NCI-H1694 treated with DMSO at 0.1 percent for 48 hours (cell line): Measurements from ENCODE around the gene GRID2.
"Not testable (repeated sequence)": the region's sequence is repeated elsewhere in the genome, so short reads cannot be mapped to it uniquely, and the experiment has no call there.

Source experiments
- DNase-seq: peaks from one replicate; lab custom pipeline; 2025; lab: John Stamatoyannopoulos, UW

The GRID2 gene

DNA sequence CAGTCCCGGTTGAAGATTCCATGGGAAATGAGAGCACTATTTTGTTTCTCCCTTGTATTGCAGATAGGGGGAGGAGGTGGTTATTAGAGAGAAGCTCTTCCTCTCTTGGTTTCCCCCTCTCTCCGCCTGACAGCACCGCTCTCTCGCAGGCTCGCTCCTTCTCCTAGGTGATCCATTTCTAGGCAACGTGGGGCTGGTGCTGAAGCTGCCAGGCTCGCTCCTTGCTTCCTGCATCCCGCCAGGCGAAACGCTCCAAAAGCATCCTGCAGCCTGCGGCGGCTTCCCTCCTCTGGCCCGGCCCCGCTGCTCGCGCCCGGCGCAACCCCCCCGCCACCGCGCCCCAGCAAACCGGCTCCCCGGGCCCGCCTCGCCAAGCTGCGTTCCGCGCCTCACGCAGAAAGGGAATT, at the start of gene GRID2:
Gene GRID2, plus strand, starts transcription at position 346 of the 407 bp plus-strand sequence.
- DNase-seq, result peak; percentile 46

DNA sequence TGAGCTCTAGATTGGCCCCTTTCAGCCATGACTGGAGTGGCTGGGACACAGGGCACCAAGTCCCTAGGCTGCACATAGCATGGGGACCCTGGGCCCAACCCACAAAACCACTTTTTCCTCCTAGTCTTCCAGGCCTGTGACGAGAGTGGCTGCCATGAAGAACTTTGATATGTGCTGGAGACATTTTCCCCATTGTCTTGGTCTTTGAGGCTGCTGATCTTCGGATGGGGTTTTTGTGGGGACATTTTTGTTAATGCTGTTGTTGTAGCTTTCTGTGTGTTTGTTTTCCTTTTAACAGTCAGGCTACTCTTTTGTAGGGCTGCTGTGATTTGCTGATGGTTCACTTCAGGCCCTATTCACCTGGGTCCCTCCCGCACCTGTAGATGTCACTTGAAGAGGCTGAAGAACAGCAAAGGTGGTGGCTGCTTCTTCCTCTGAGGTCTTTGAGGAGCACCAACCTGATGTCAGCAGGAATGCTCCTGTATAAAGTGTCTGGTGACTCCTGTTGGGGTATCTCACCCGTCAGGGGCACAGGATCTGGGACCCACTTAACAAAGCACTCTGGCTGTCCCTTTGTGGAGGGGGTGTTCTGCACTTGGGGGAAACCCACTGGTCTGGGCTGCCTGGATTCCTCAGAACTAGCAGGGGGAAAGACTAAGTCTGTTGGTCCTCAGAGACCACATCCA, 49.6 kb upstream of the GRID2 start:
- no peak for DNase-seq

DNA sequence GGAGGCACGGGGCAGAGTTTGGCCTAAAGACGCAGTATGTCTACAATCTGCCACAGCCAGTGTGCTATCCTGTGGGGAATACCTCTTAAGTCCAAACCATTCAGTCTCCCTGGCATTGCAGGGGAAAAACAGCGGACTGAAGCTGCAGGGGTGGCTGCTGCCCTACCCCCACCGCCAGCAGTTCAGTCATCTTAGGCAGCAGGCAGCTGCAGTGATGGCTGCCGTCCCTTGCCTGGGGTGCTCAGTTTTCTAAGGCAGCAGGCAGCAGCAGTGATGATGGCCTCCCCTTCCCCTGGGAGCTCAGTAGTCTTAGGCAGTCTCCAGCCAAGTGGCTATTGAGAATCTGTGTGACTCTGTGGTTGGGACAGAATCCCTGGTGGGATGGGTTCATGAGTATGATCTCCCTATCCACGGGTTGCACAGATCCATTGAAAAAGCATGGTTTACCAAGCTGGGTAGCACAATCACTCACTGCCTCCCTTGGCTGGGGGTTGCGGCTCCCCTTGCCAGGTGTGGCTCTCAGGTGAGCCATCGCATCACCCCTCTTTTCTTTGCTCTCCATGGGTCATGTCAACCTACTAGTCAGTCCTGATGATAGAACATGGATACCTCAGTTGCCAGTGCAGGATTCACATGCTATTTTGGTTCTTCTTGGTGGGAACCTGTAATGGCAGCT, 48.9 kb upstream of the GRID2 start:
- DNase-seq, result no peak

DNA sequence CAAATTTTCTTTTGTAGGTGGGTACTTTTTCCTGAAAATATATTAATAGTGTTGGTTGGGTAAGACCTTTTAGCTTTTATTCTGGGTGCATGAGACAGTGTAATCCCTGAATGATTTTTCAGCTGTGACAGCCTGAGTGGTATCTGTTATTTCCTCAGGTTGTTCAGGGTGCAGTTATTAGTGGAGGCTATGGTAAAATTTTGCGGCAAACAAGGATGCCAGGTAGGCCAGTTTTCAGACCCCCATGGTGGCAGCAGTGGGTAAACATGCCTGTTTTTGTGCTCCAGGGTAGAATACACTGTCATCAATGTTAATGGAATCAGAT, 47.9 kb upstream of the GRID2 start:
- no peak for DNase-seq

DNA sequence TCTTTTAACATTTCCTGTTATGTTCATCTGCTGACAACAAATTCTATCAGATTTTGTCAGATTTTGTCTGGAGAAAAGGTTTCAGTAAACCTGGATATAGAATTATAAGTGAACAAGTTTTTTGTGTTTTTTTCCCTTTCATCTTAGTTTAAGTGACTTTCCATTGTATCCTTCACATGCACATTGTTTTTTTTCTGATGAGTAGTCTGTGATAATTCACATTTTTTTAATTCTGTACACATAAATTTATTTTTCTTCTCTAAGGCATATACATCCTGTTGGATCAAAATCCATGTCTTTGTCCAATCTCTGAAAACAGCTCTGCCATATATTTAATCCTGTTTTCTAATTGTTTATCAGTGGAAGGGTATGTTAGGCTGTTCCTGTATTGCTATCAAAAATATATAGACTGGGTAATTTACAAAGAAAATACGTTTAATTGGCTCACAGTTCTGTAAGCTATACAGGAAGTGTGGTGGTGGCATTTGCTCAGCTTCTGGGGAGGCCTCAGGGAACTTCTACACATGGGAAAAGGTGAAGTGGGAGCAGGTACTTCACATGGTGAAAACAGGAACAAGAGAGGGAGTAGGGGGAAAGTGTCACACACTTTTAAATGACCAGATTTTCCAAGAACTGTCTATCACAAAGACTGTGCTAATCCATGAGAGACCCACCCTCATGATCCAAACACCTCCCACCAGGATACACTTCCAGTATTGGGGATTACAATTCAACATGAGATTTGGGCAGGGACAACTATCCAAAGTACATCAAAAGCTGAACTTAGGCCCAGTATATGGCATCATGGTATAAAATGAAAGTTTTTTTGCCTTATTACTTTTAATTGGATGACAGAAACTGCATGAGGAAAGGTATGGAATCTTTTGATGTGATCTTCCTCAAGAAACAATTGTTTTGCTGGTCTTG, 45.6 kb upstream of the GRID2 start:
- DNase-seq, result no peak

DNA sequence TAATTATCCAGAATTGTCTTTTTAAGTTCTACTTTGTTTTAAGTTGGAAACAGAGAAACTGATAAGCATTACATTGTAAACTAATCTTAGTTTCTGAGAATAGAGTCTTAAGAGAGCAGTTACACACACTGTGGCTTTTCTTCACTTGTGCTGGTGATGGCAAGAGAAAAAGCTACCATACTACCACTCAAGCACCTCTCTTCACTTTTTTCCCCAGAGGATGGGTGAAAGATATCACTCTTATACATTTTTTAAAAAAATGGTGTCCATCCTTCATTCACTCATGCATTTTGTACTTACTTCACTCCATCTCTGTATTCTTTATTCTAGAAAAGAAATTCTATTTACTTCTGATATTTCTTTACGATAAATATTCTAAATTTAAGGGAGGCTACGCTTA, 42.5 kb upstream of the GRID2 start:
- DNase-seq, result no peak

DNA sequence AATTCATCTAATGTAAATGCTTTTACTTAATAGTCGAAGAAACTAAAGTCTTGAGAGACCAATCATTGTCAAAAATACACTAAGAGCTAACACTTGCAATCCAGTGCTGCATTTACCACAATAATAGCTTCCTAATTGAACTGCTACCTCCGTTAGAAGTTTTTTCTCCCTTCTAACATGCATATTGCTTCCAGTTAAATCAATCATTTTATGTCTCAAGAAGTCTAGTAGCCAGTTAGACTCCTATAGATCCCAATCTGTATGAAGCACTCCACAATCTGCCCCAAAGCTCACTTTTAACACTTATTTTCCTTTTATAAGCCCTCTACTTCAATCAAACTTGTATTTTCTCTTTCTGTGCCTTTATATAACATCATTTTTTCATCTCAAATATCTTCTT, 41.4 kb upstream of the GRID2 start:
- no peak for DNase-seq

DNA sequence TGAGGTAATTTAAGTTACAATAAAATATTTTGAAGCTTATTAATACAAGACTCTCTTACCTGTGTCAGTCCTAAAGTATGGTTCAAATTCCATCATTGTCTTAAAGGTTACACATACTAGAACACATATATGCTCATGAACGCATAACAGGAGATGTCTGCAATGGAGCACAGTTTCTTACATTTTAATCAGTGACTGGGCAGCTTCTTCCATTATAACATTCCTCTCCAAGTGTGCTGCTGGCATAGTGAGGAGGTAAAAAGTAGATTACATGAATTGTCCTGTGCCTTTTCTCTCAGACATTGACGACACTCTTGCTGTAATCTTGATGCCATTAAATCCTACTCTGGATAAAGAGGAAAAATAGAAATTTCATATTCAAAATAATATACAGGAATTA, 40.8 kb upstream of the GRID2 start:
- DNase-seq, result no peak

DNA sequence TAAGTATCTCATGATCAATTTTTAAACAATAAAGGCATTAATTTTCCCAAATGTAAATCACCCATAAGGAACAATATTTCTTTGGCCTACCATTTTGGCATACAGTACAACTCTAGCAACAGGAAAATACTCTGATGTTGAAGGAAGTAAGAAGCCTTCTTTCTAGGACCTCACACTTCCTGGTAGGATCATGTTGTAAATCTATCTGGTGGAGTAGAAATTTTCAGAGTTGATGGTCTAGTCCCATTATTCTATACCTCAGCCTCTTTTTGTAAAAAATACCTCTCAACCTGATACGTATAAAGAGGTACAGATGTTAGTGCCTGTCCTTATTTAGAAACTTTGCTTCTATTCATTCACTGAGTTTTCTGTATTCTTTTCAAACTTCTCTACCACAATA, 40.2 kb upstream of the GRID2 start:
- no peak for DNase-seq

DNA sequence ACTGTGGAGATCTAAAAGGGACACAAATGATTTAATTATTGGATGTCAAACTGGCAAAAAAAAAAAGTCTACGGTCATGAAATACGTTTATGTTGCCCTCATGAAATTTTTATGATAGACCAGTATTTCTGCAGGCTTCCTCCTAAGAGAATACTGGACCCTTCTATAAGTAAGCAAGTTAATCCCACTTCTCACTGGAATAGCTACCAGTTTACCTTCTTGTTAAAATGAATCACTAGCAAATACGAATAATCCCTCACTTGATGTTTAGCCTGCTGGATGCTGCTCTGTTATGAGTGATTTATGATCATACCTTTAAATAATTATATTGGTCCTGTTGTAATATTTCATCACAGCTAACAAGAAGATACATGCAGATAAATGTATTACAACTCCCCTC, 39.6 kb upstream of the GRID2 start:
- DNase-seq, result no peak

DNA sequence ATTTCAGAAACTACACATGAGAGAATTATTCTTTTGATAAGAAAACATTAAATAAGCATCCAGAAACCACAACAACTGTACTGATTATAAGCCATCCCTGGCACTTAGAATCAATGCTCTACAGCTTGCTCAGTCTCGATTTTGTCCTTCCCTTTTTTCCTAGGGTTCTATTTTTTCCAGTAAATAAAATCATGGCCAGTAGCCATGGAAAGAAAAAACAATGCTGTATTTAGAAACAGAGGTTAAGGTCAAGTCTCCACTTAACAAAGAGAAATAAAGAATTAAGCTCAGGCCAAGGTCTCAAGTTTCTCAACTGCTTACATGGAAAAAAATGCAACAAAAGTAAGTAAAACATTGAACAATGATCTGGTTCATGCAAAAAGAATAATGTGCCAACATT, 38.7 kb upstream of the GRID2 start:
- no peak for DNase-seq

DNA sequence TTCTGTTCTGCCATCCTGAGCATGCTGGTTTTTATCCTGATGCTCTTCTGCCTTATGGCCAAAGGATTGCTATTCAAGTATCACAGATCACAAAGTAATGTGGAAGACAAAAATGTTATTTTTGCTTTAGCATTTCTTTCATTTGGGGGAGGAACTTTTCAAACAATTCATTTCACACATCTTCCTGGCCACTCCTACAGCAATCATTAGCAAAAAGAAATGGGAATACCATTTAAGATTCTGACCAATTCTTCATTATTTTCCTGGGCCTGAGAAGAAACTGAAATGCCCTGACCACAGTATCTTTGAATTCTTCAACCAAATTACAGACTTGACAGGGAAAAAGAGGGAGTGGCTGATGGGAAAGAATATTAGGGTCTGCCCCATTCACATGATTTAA, 38.0 kb upstream of the GRID2 start:
- DNase-seq, result no peak

DNA sequence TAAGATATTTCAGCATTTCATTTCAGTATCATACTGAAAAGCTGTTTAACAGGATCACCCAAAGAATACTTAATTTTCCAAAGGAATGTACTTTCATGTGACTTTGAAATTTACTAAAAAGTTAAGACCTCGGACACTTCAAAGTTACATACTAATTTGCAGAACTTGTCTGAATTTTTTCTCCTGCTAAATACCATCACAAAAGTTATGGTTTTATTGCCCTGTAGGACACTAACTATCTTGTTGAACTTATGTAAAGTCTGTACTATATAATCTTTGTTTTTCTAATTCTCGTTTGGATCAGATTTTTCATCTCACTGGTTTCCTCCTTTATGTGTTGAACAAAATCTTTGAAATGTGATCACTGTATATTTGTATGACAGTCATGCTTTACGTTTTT, 37.2 kb upstream of the GRID2 start:
- no peak for DNase-seq

DNA sequence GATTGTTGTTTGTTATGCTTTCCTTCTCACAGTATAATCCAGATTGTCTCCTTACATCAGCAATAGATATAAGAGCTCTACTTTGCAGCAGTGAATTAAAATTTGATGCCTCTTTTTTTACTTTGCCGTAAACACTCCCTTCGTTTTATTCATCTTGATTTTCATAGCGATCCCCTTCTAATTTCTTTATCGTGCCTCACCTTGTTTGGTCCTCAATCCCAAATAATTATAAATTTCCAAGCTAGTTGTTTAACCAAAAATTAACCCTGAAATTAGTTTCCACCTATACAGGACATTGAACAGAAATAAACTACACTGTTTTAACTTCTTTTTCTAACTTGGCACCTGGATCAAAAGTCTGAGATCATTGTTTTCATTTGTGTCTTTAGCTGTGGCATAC, 35.1 kb upstream of the GRID2 start:
- no peak for DNase-seq

DNA sequence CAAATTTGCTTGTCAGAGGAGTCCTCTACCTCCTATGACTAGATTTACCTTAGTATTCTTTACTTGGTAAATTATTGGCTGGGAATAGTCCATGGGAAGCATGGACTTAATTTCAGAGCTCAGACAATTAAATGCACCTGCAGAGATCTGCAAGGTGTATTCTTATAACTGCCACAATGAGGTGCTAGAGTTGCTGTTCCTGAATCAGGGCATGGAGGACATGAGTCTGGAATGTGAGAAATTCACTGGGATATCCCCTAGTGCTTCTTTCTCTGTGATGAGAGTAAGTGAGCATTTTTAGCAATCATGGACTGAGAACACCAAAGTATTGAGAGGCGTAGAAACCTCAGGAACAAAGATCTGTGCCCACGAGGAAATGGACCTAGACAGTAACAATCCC, 32.9 kb upstream of the GRID2 start:
- no peak for DNase-seq

DNA sequence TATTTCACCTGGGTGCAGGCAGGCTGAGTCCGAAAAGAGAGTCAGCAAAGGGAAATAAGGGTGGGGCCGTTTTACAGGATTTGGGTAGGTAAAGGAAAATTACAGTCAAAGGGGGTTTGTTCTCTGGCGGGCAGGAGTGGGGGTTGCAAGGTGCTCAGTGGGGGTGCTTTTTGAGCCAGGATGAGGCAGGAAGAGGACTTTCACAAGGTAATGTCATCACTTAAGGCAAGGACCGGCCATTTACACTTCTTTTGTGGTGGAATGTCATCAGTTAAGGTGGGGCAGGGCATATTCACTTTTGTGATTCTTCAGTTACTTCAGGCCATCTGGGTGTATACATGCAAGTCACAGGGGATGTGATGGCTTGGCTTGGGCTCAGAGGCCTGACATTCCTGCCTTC, 32.2 kb upstream of the GRID2 start:
- DNase-seq, result not testable (repeated sequence)

DNA sequence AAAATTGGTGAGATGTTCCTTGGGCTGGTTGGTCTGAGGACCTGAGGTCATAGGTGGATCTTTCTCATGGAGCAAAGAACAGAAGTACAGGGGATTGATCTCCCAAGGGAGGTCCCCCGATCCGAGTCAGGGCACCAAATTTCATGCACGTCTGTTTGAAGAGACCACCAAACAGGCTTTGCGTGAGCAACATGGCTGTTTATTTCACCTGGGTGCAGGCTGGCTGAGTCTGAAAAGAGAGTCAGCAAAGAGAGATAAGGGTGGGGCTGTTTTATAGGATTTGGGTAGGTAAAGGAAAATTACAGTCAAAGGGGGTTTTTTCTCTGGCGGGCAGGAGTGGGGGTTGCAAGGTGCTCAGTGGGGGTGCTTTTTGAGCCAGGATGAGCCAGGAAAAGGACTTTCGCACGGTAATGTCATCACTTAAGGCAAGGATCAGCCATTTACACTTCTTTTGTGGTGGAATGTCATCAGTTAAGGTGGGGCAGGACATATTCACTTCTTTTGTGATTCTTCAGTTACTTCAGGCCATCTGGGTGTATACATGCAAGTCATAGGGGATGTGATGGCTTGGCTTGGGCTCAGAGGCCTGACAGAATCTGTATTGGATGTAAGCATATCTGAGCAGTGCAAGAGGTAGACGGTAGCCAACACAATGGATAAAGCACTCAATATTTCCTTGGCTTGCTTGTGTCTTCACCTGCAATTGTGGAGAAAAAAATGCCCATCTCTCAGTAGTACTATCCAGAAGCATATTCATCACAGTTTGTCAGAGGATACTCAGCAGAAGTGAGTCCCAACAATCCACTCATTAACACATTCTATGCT, 26.5 kb upstream of the GRID2 start:
- not testable (repeated sequence) for DNase-seq

DNA sequence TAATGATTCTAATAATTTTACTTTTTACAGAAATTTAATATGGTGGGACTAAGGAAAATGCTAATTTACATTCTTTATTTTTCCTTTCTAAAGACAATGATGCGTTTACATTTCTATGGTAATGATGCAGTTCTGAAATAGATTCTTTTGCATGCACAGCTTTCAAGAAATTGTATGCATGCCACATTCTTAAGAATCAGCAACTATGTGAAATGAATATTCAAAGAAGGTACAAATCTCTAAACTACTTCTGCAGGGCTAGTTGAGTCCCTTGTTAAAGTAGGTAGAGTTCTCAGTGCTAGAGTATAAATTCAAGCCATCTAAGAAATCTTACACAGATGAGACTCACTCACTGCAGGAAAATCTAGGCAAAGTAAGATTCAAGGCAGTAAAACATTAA, 24.5 kb upstream of the GRID2 start:
- no peak for DNase-seq

DNA sequence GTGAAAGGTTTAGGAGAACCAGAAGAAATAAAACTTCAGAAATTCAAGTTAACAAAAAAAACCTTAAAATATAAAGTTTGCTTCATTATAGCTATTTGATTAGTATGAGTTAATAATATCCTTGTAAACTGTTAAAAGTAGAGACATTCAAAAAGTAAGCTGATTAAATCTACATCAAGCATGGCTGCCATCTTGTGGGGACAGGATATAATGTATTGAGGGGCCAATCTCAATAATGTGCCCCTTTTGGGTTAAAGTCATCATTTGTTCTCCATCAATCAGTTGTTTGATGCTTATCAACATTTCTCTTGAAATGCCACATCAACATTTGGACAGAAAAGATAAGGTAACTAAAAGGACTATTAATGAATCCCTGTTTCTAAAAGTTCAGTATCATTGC, 4.6 kb upstream of the GRID2 start:
- DNase-seq, result no peak

DNA sequence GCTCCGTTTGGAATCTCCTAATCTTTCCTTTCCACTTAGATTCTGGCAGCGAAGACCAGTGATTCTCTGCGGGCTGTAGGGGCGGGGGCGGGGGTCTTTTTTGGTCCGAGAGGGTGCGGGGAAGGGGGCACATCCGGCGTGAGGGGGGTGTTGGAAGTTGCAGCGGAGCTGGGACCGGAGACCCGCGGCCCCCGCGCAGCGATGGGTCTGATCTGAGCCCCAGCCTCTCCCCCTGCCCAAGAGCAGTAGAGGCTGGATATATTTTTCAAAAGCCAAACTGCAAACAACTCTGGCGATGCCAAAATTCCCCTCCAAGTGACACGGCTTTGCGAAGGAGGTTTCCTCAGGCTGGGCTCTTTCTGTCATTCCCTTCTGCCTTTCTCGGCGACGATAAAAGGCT, 355 bp downstream of the GRID2 start:
- DNase-seq, result no peak

DNA sequence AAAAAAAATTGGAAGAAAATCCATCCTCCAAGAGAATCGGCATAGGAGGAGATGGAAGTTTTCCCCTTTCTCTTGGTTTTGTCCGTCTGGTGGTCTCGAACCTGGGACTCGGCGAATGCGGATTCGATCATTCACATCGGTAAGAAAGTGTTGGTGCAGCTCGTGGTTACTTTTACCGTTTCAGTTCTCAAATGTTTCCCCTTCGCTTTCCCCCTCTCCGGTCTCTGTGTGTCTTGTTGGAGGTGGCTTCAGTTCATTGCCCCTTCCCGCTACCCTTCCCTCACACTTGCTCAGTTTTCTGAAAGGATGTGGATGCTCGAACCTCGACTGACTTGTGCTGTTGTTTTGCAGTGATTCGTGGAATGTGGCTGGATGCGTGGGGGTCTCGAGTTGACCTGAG, 840 bp downstream of the GRID2 start:
- DNase-seq, result peak; percentile 25
